Fibroblast of skin of scalp (primary cell): Measurements from ENCODE around the gene SPATA3.

Experiments used
- DNase-seq: peaks from one replicate; pipeline ENCODE4 v3.0.0-alpha.2; 2013

SPATA3 gene

DNA sequence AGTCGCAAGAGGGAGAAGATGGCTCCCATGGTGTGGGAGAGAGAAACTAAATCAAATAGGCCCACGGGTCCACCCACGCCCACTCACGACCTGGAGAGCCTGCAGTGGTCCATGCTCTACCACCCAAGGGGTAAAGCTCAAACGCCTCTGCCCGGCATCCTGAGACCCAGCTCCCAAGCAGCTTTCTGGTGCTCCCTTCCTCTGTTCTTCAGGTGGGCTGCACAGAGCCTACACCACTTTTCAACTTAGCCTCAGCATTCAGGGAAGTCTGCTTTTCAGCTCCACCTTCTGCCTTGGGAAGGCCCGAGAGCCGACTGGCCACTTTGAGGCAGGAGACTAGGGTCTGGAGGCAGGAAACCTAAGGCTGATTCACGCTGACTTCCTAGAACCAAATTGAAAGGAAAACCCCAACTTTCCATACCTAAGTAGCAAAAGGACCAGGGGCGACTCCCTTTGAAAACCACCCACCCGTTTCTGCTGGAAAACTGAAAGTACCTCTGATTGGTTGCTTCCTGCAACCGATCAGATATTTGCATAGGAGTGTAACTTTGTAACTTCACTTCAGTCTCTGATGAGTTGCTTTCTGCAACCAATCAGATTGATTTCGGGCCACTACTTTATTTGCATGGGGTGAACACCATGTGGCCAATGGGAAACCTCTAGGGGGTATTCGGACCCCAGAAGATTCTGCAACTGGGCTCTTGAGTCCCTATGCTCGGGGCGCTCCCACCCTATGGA is 26.8 kb upstream of the SPATA3 start:
- no peak for DNase-seq

DNA sequence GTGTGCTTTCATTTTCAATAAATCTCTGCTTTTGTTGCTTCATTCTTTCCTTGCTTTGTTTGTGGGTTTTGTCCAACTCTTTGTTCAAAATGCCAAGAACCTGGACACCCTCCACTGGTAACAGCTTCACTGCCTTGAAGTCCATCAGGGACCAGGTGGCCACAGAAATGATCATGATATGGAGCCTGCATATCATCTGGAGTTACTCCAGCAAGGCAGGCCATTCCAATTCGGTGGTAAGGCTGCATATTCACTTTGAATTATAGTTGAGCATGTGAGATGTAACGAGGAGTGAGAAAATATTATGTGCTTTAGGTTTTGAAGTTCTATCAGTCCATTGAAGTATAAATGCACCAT is 26.3 kb upstream of the SPATA3 start:
- DNase-seq: no peak

DNA sequence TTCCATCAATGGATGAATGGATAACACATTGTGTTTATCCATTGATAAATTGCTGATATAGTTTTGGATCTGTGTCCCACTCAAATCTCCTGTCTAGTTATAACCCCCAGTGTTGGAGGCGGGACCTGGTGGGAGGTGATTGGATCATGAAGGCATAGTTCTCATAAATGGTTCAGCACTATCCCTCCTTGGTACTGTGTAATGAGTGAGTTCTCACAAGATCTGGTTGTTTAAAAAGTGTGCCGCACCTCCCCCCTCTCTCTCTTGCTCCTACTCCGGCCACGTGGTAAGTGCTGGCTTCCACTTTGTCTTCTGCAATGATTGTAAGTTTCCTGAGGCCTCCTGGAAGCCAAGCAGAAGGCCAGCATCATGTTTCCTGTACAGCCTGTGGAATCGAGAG is 23.9 kb upstream of the SPATA3 start:
- no peak for DNase-seq

DNA sequence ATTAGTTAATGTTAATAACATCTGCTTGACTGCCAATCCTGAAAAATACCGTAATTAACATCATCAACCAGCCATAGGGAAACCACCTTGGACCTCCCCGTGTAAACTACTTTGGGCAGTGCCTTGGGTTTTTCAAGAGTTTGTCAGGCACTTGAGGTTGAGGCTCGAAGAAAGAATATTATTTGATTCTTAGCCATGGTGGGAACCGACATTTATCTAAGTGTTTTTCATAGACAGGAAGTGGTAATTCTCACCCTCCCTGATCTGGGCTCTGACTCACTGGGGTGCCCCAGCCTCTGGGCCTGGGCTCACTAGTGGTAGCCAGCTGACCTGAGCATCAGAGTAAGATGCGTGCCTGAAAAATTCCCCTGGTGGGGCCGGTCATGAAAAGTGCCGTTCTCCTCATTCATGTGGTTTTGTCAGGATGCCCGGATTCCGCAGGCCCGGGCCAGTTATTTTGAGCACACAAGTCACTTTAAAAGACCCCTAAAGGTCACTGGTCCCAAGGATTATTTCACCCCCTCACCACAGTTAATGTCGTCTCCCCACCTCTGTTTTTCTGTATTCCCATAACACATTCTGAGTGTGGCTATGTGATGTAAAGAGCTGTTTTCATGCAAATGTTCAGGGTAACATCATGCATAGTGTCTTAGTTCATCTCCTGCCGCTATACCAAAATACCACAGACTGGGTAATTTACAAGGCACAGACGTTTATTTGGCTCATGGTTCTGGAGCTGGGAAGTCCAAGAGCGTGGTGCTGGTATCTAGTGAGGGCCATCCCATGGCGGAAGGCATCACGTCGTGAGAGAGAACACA is 21.6 kb upstream of the SPATA3 start:
- DNase-seq: peak; percentile 59

DNA sequence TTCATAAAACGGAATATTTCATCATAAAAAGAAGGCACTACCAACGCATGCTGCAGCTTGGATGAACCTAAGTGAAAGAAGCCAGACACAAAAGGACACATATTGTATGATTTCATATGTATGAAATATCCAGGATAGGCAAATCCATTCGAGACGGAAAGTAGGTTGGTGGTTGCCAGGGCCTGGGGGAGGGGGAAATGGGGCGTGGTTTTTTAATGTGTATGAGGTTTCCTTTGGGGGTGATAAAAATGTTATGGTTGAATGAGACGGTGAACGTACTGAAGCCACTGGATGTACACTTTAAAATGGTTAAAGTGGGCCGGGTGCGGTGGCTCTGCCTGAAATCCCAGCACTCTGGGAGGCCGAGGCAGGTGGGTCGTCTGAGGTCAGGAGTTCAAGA is 20.0 kb upstream of the SPATA3 start:
- no peak for DNase-seq

DNA sequence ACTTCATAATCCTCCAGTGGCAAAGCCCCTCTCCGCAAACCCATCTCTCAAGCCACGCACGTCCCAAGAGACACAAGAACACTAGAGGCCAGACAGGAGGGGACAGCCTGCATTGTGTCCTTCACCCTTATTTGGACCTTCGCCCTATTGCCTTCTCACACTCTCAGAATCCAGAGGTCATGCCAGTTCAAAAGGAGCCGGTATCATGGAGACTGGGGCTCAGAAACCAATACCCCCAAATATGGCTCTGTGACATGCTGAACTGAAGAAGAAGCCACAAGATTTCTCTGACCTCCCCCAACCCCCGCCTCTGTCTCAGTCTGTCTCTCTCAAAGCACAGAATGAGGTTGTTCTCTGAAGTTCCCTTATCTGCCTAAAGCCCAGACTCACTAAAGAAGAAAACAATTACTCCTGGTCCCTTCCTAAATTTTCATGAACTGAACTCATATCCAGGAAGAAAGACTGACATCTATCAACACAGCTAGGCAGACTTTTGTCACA is 19.2 kb upstream of the SPATA3 start:
- no peak for DNase-seq

DNA sequence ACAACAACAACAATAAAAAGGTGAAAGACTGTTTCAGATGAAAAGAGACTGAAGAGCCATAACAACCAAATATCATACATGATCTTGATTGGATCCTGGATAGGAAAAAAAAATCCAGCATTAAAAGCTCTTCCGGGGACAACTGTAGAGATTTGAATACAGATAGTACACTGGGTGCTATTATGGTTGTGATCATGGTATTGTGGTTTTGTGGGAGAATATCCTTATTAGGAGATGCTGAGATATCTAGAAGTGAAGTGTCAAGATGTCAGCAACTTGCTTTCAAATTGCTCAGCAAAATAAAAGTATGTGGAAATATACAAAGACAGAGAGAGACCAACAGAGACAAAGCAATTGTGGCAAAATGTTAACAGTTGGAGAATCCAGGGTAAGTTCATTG is 15.5 kb upstream of the SPATA3 start:
- no peak for DNase-seq

DNA sequence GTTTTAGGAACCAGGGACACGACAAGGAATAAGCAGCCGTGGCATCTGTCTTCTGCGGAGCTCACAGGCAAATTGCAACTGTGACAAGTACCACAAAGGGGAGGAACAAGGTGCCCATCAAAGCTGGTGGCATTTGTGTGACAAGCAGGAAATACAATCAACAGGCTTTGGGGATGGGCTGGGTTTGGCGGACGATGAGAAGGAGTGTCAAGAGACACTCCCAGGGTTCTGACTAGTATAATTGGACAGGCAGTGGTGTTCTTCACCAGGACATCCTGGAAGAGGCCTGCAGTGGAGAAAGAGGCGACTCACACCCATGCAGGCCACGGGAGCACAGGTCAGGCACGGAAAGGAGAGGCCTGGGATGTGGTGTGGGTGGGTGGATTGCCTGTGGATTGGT is 14.2 kb upstream of the SPATA3 start:
- DNase-seq: no peak

DNA sequence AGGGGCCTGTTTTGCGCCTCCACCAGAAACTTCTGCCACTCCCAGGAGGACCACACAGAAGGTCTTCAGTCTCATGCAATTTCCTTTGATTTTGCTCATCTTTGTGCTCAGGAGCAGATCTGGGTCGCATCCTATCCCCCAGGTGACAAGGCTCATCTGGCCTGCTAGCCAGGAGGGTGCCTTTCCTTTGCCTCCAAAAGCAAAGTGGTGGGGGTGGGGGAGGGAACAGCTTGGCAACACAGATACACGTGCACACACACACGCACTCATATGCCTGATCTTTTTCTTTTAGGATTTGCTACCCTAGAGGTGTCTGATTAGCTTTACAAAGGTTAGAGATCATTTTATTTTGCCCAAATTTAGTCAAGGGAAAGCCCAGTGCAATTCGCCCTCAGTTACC is 13.8 kb upstream of the SPATA3 start:
- DNase-seq: no peak

DNA sequence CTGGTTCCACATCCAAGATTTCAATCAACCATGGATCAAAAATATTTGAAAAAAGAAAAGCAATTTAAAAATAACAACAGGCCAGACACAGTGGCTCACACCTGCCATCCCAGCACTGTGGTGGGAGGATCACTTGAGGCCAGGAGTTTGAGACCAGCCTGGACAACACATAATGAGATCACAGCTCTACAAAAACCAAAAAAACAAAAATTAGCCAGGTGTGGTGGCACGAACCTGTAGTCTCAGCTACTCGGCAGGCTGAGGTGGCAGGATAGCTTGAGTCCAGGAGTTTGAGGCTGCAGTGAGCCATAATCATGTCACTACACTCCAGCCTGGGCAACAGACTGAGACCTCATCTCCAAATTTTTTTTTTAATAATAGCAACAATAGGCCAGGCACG is 13.4 kb upstream of the SPATA3 start:
- DNase-seq: no peak

DNA sequence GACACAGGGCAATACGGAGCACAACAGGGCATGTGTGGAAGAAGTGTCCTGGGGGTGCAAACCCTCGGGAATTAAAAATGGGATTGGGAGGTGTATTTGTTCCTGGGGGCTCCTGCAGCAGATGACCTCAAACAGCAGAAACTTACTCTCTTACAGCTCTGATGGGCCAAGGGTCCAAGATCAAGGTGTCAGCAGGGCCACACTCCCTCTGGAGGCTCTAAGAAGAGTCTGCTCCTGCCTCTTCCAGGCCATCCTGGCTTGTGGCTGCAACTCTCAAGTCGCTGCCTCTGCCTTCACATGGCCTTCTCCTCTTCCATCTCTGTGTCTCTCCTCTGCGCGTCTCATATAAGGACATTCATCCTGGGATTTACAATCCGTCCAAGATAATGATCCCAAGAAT is 12.4 kb upstream of the SPATA3 start:
- no peak for DNase-seq

DNA sequence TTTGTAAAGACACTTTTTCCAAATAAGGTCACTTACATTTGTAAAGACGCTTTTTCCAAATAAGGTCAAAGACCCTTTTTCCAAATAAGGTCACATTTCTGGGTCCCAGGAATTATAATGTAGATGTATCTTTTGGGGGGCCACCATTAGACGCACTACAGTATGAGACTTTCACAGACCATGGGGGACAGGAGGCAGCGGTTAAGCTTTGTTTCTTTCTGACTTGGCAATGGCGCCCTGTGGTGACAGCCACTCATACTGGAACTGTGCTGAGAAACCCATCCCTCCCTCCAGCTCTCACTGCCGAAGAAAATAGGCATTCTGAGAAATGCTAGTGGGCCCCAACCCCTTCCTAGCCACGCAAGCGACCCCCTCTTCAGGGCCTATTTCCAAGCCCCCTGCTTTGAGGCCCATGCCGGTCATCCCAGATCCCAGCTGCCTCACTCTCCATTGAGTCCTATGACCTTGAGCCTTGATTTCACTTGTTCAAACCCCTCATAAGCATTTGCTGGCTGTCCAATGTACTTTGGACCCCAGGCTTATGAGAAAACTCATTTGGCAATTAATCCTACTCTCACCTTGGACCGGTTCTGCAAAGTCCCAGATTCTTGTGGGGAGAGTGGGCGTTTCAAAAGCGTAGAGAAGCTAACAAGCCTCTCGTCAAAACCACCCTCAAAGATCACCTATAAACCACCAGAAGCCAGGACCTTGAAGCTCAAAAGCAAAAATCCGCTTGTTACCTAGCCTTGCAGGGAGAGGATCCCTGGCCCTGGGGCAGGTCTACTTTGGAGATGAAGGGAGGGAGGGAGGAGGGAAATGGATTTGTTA is 11.3 kb upstream of the SPATA3 start:
- no peak for DNase-seq

DNA sequence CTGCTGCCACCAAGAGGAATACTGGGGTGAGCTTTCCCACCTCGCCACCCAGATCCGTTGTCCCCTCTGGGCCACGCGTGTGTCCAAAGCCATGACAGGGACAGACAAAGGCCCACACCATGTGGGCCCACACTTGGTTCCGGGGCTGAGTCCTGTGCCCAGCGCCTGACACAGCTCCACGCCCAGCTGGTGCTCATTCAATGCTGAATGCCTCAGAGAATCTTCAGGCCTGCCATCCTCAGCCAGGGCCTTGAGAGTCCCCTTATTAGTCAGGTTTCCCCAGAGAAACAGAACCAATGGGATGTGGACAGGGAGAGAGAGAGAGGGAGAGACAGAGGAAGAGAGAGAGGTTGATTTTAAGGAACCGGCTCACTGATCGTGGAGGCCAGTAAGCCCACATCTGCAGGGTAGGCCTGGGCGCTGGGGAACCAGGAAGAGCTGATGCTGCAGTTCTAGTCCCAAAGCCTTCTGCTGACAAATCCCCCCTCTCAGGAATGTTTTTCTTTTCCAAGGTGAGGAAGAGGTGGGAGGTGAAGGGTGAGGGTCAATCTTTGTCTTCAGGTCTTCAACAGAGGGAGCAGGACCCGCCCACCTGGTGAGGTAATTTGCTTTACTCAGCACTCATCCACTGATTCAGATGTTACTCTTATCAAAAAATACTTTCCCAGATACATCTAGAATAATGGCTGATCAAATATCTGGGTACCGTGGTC is 10.2 kb upstream of the SPATA3 start:
- no peak for DNase-seq

DNA sequence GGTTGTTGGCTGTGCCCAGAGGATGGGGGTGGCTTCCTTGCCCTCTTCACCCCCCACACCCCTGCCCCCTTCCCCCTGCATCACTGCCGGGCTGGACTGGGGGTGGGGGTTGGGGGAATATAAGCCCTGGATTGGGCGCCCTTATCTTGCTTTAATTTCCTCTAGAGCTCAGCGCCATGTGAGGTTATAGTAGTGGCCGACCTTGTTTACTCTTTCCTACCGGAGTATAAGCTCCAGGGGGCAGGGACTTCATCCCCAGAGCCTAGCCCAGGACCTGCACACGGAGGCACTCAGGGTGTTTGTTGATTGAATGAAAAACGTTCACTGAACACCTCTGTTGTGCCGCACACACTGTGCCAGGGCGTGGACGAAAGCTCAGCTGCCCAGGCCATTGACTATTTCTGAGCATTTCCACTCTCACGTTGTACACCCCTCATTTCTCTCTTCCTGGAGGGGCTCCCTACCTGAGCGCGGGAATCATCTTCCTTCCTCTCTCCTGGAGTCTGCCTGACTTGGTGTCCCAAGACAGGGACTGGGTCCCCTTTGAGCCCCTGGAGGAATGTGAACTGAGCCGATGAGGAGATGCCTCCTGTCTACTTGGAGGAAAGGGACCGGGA is 9.3 kb upstream of the SPATA3 start:
- DNase-seq: no peak

DNA sequence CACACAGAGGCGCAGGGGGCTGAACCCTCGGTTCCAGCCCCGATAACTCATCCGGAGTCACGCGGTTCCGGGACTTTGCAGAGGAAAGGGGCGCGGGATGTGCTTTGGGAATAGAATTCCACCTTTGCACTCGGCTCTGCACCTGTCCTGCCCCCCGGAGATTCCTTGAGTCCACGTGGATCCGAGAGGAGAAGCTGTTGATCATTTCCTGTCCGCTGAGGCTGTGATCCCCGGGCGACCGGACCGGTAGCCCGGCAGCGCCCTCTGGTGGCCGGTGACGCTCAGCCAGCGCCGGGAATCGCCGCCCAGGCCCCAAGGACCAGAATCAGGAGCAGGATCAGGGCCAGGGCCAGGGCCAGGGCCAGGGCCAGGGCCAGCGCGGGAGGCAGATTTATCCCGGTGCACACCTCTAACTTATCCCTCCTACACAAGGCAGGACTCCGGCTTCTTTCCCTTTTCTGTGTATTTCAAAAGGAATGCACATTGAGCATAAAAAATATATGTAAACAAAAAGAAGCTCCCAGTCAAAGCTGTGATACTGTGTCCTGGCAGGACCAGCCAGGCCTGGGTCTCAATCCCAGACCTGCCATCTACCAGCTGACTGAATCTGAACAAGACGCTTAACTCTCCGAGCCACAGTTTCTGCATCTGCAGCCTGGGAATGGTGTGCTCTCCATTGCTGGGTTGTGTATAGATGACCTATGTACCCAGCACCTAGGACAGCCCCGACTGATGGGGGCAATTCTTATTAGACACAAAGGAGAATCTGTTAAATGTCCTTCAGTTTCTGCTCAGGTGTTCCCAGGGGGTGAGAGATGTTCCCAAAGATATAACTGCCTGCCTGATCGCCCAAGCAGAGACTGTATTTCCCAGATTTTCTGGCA is 8.5 kb upstream of the SPATA3 start:
- peak; percentile 60 for DNase-seq

DNA sequence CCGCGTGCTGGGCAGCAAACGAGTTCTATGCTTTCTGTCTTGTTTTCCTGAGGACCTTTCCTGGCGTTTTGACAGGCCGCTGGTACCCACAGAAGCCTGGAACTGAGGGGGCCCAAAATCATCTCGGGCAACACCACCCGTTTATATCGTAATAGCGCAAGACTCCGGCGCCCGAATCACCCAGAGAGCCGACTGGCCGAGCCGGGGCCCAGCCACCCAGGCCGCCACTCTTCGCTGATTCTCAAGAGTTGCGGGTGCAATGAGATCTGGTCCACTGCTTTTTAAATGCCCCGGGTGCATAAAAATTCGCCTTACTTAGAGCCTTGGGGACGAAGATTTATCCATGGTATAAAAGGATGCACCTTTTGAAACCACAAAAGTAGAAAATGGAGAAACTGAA is 6.2 kb upstream of the SPATA3 start:
- DNase-seq: no peak

DNA sequence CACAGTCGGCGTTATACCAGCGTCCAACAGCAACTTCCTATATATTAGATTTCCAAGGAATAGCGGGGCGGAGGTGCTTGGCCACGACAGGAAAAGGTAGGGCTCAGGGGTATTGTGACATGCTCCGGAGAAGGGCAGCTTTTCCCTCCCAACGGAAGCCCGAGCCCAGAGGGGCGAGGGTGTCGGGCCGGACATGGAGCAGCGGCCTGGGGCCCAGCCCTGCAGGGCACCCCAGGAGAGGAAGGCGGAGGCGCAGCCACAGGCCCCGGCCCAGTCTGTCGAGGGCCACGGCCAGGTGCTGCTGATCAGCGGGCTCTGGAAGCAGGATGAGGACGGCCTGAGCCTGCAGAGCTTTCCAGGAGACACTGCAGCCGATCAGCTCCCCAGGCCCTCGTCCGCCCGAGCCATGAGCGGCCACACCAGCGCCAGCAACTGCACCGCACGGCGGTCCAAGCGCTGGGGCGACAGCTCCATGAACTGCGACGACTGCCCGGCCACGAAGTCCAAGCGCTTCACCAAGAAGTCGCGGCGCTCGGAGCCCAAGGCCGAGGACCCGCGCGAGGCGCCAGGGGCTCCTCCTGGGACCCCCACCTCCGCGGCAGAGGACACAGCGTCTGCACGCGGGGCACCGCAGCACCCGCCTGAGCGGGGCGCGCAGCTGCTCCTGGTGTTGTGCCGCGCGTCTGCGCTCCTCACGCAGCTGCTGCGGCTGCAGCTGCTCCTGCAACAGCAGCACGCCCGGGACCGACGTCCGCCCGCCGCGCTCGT is 5.6 kb upstream of the SPATA3 start:
- DNase-seq: no peak

DNA sequence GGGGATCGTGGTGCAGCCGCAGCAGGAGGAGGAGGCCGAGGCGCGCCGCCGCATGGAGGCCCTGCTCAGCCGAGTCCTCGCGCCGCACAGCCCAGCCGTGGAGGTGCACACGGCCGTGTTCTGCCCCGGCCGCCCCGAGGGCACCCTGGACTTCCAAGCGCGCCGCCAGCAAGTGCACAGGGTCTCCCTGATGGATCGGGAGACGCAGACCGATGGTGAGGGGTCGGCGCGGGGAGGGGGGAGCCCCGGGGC is 5.1 kb upstream of the SPATA3 start:
- no peak for DNase-seq

DNA sequence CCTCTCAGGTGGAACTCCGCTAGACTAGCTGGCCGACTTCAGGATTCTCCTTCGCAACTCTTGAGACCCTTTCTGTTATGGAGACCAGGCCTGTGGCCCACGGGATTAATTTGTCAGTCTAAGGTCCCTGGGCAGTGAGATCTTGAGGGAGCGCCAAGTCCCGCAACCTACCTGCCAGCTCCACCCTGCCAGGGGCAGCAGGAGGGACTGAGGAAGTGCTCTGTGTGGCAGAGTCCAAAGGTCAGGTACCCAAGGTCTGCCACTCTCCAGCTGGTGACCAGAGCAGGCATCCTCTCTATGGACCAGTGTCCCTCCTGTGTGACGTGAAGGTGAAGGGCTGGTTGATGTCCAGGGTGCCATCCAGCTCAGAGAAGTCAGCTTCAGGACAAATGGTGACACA is 4.3 kb upstream of the SPATA3 start:
- no peak for DNase-seq

DNA sequence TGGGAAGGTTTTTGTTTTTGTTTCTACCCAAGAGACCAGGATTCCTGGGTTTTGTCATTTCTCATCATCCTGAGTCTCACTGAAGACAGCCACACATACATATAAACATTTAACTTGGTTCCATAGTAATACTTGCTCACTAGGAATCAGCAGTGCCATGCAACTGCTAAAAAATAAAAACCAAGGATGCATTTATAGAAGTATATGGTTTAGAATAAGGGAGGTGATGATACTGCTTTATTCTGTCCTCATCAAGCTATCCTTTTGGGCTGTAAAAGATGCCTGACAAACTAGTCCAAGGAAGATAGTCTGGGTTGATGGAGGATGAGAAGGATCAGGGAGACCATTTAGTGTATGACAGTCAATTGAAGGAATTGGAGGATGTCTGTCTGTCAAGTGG is 740 bp downstream of the SPATA3 start:
- DNase-seq: no peak

DNA sequence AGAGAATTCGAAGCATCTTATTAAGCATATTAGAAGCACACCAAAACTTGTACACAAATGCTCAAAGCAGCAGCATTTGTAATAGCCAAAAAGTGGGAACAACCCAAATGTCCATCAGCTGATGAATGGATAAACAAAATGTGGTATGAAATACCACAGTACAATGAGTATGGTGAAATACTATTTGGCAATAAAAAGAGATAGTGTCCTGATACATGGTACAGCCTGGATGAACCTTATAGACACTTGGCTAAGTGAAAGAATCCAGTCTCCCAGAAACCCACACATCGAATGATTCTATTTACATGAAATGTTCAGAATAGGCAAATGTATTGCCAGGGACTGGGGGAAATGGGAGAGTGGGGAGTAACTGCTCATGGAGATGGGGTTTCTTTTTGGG is 3.0 kb downstream of the SPATA3 start:
- DNase-seq: no peak
